HepG2 (cell line): ENCODE data around the gene ADCY10. TPM values are rescaled to one million over a fixed set of nuclear protein-coding genes. Genes with fewer than 3 reads are reported as not detected.

ENCODE experiments used
- ATAC-seq: fragments of 200-7000 bp; cut with Tn5 transposase; 3 replicates; pipeline ENCODE4 v1.9.1; 2020; ENCODE audit warnings: mild to moderate bottlenecking, moderate library complexity
- BruUV-seq: library from RNA; stranded (reverse); fragments of 400-500 nt; replicated peaks from 2 replicates; lab custom pipeline; 2021; lab: Mats Ljungman, UMichigan
- CTCF ChIA-PET: fragments of 300-600 bp; formaldehyde crosslinking; extraction: SDS; loops from one replicate; lab custom pipeline; 2021; ENCODE audit warnings: low total read pairs, inconsistent platforms, low intra/inter-chr PET ratio; lab: Yijun Ruan, JAX
- POLR2A ChIA-PET: fragments of 350-600 bp; sonication (Branson Sonifier 250); formaldehyde crosslinking; loops from one replicate; lab custom pipeline; 2020; ENCODE audit warnings: antibody characterized with exemption, inconsistent platforms; lab: Yijun Ruan, JAX
- DNase-seq: peaks from one replicate; pipeline ENCODE4 v3.0.0-alpha.2; 2015; ENCODE audit warnings: low spot score
- FAIRE-seq: peaks from 3 replicates; lab custom pipeline; 2011; peaks lifted over from hg19 to GRCh38; lab: Jason Lieb, UNC
- H2AFZ ChIP-seq: one replicate; pipeline ENCODE4 v1.6.1; 2011; ENCODE audit warnings: low read length, inconsistent platforms
- H3K27ac ChIP-seq: fragments of 300-600 bp; 3 replicates; pipeline ENCODE4 v1.8.0; 2011; ENCODE audit warnings: mixed run types, mild to moderate bottlenecking, mixed read lengths, low read length, inconsistent platforms; ENCODE audit not compliant: insufficient read depth; ENCODE audit errors: extremely low read length
- H3K27me3 ChIP-seq, 2 experiments: fragments of 200-600 bp in 1 of 2; 2 replicates in 1 of 2; 3 replicates in 1 of 2; pipeline versions ENCODE4 v1.6.0 to v1.8.0; 2011; ENCODE audit warnings: low read length in 2 of 2, mild to moderate bottlenecking in 2 of 2, moderate library complexity in 2 of 2, inconsistent platforms in 1 of 2; ENCODE audit not compliant: insufficient read depth in 2 of 2, control insufficient read depth in 1 of 2
- H3K36me3 ChIP-seq, 2 experiments: fragments of 200-600 bp in 1 of 2; replicated peaks in 1 of 2; 2 replicates in 1 of 2; 3 replicates in 1 of 2; pipeline versions ENCODE4 v1.5.1 to v1.8.0; 2011; ENCODE audit warnings: low read length in 2 of 2, inconsistent platforms in 1 of 2; ENCODE audit not compliant: insufficient read depth in 2 of 2, control insufficient read depth in 1 of 2
- H3K4me1 ChIP-seq: 2 replicates; pipeline ENCODE4 v1.5.1; 2012; ENCODE audit warnings: low read length, inconsistent platforms; ENCODE audit not compliant: insufficient read depth
- H3K4me2 ChIP-seq: 2 replicates; pipeline ENCODE4 v1.6.0; 2011; ENCODE audit warnings: low read depth, low read length, inconsistent platforms
- H3K4me3 ChIP-seq, 3 experiments: fragments of 200-600 bp in 1 of 3; sonication (generic), shearing (Covaris generic) in 1 of 3; replicated peaks in 1 of 3; 2 replicates each; pipeline ENCODE4 v1.5.1; 2011 to 2016; ENCODE audit warnings: low read length in 3 of 3, inconsistent platforms in 2 of 3, low read depth in 2 of 3, mild to moderate bottlenecking in 2 of 3, control low read depth in 1 of 3, mixed read lengths in 1 of 3; ENCODE audit not compliant: insufficient read depth in 1 of 3
- H3K79me2 ChIP-seq: one replicate; pipeline ENCODE4 v1.6.1; 2011; ENCODE audit warnings: low read length, inconsistent platforms; ENCODE audit not compliant: insufficient read depth
- H3K9ac ChIP-seq: 2 replicates; pipeline ENCODE4 v1.6.0; 2011; ENCODE audit warnings: mild to moderate bottlenecking, low read depth, low read length, inconsistent platforms; ENCODE audit not compliant: insufficient read depth
- H3K9me3 ChIP-seq: 2 replicates; pipeline ENCODE4 v1.5.1; 2012; ENCODE audit warnings: mild to moderate bottlenecking, low read length
- H4K20me1 ChIP-seq: 2 replicates; pipeline ENCODE4 v1.6.0; 2011; ENCODE audit warnings: inconsistent platforms, mild to moderate bottlenecking, low read length, moderate library complexity; ENCODE audit not compliant: insufficient read depth
- BHLHE40 ChIP-seq: IDR thresholded peaks from 2 replicates; pipeline ENCODE4 v1.6.1; 2011; ENCODE audit warnings: low read length, improper control_type of control experiment
- CENPT ChIP-seq: sonication (generic); formaldehyde crosslinking; IDR thresholded peaks from 2 replicates; pipeline ENCODE4 v1.8.0; 2022; ENCODE audit warnings: low read depth, mild to moderate bottlenecking, moderate library complexity, missing genetic modification reagents
- EP300 ChIP-seq, 3 experiments: sonication (generic) in 1 of 3; formaldehyde crosslinking in 1 of 3; IDR thresholded peaks; 2 replicates each; pipeline versions ENCODE4 v1.5.1 to v1.6.1; 2011 to 2020; ENCODE audit warnings: low read depth in 2 of 3, low read length in 2 of 3, borderline replicate concordance in 1 of 3, improper control_type of control experiment in 1 of 3, mild to moderate bottlenecking in 1 of 3, missing genetic modification reagents in 1 of 3, moderate library complexity in 1 of 3
- FOXC1 ChIP-seq: sonication (generic); formaldehyde crosslinking; IDR thresholded peaks from 2 replicates; pipeline ENCODE4 v1.8.0; 2022; ENCODE audit warnings: mild to moderate bottlenecking, missing genetic modification reagents, borderline replicate concordance
- GTF2F1 ChIP-seq: fragments of 150-350 bp; IDR thresholded peaks from 2 replicates; pipeline ENCODE4 v1.6.1; 2014; ENCODE audit warnings: low read length
- RFX5 ChIP-seq: IDR thresholded peaks from 2 replicates; pipeline ENCODE4 v1.6.1; 2011; ENCODE audit warnings: low read depth, low read length, improper control_type of control experiment
- ZBTB26 ChIP-seq: IDR thresholded peaks from 2 replicates; pipeline ENCODE4 v1.6.1; 2016; ENCODE audit warnings: missing compliant biosample characterization, missing genetic modification reagents, borderline replicate concordance
- ZFAT ChIP-seq: sonication (generic); formaldehyde crosslinking; conservative IDR thresholded peaks from 2 replicates; pipeline ENCODE4 v1.8.1; 2023; ENCODE audit warnings: missing genetic modification reagents, inconsistent platforms
- ZNF121 ChIP-seq: sonication (generic); formaldehyde crosslinking; IDR thresholded peaks from 2 replicates; pipeline ENCODE4 v1.5.0; 2020; ENCODE audit warnings: mild to moderate bottlenecking, missing genetic modification reagents
- ZNF3 ChIP-seq: IDR thresholded peaks from 2 replicates; pipeline ENCODE4 v1.7.0; 2017; ENCODE audit warnings: inconsistent platforms
- ZNF572 ChIP-seq: sonication (generic); formaldehyde crosslinking; IDR thresholded peaks from 2 replicates; pipeline ENCODE4 v1.5.1; 2020; ENCODE audit warnings: mild to moderate bottlenecking, missing genetic modification reagents
- ZNF605 ChIP-seq: sonication (generic); formaldehyde crosslinking; IDR thresholded peaks from 2 replicates; pipeline ENCODE4 v1.8.0; 2022; ENCODE audit warnings: mild to moderate bottlenecking, missing genetic modification reagents
- ZSCAN21 ChIP-seq: sonication (generic); formaldehyde crosslinking; IDR thresholded peaks from 2 replicates; pipeline ENCODE4 v1.8.0; 2022; ENCODE audit warnings: mild to moderate bottlenecking, missing genetic modification reagents, moderate library complexity, borderline replicate concordance
- WGBS: methylation state at CpG from one replicate; pipeline ENCODE4 v1.1.6; 2017; ENCODE audit warnings: low lambda C conversion rate; 5-methylcytosine and 5-hydroxymethylcytosine counted together
- in situ Hi-C: cut with HindIII; loops from 2 replicates; pipeline ENCODE4 v1.10.0; 2017; ENCODE audit warnings: low pct_unique_long_range_greater_than_20kb; ENCODE audit not compliant: extremely low pct_ligation_motif_present
- intact Hi-C: fragments of 100-400 bp; cut with micrococcal nuclease; formaldehyde crosslinking; loops from one replicate; pipeline ENCODE4 v1.10.0; 2022; ENCODE audit not compliant: unreplicated experiment
- polyA plus RNA-seq, 8 experiments: library from polyadenylated mRNA; depleted of rRNA in 3 of 8; stranded (reverse) in 7 of 8; unstranded in 1 of 8; fragments of >200 nt; fragmentation: Illumina TruSeq in 4 of 8; extraction: Trizol in 4 of 8; gene quantifications; 2 replicates each; pipeline versions ENCODE4 v1.2.1 to v1.2.3, GENCODE V29; 2011 to 2016; ENCODE audit warnings: low read depth in 4 of 8, missing spikeins in 1 of 8, mixed read lengths in 1 of 8; ENCODE audit not compliant: insufficient read depth in 1 of 8
- total RNA-seq, 5 experiments: library from RNA; depleted of rRNA; stranded (reverse); fragments of >200 nt; fragmentation: Illumina TruSeq; extraction: Trizol; gene quantifications; 2 replicates each; pipeline ENCODE4 v1.2.3, GENCODE V29; 2016; ENCODE audit warnings: low read depth in 1 of 5
- TF ChIP-seq, protein P1 (sequence below): sonication (generic); formaldehyde crosslinking; conservative IDR thresholded peaks from 2 replicates; pipeline ENCODE4 v1.4.0; 2020; ENCODE audit warnings: missing genetic modification reagents

The ADCY10 gene
- total and polyA plus RNA-seq, 2 of the 13 experiments (the other 11 are each of a cell fraction or from before 2014, with no cell fraction given): 0.02 to 0.03 TPM

GRCh38 chr1:167900907-167901306 lies 13.0 kb downstream of the ADCY10 start:
- BruUV-seq: no TSS peak
- intact Hi-C loops: no loop called here
- H2AFZ ChIP-seq: no peak overlapping the region
- no peak for TF ChIP-seq CENPT (CRISPR knock-in tag)
- no peak for TF ChIP-seq FOXC1 (CRISPR knock-in tag)
- no peak for TF ChIP-seq BHLHE40
- TF ChIP-seq RFX5: no peak
- no peak for TF ChIP-seq ZNF121 (CRISPR knock-in tag)
- no peak for TF ChIP-seq ZNF605
- TF ChIP-seq ZNF572 (CRISPR knock-in tag): no peak
- TF ChIP-seq, all 625 proteins: peak for 0
- Histone ChIP-seq H3K9me3 (no peaks in the 10 kb centered on the region), H3K4me2 (no peak overlapping the region), H4K20me1 (no peaks in the 10 kb centered on the region), H3K79me2 (no peaks in the 10 kb centered on the region), H3K4me1 (peaks cover 19% of the 10 kb centered on the region), H3K36me3 (no peaks in the 10 kb centered on the region), H3K27ac (no peak overlapping the region), H3K27me3 (no peaks in the 10 kb centered on the region; a peak in 1 of 5 replicates), H3K4me3 (no peak overlapping the region), H3K9ac (no peak overlapping the region)
- FAIRE-seq (no peak), ATAC-seq (no peak), DNase-seq (no peak)
- WGBS: 58% methylated on average over 4 of the region's 4 CpGs
- ChIA-PET CTCF (no interaction called here), POLR2A (no interaction called here)
- in situ Hi-C loops: no loop called here

DNA sequence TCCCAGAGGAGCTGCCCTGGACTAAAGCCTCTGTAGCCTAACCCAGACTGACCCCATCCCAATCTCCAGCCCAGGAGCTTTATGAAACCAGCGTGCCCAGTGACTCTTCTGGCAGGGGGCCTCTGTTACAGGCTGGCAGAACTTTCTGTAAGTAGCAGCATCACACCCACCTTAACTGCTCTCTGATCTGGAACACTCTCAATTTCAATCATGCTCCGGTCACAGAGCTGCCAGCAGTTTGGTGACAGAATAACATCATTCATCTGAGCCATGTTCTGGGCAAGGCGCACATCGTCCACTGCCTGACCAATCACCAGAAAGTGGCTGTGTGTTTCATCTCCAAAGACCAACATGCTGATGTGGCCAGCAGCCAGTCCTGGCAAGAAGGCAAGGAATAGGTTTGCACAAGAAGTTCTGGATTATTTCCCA lies 14.7 kb downstream of the ADCY10 start:
- H3K4me2 ChIP-seq: no peak overlapping the region
- POLR2A ChIA-PET: no interaction called here
- H3K4me3 ChIP-seq: no peak overlapping the region
- no peaks in the 10 kb centered on the region for H3K36me3 ChIP-seq
- no peaks in the 10 kb centered on the region for H3K79me2 ChIP-seq
- CTCF ChIA-PET: no interaction called here
- FAIRE-seq (no peak), DNase-seq (no peak), ATAC-seq (no peak)
- H3K9ac ChIP-seq: no peak overlapping the region
- BruUV-seq: no TSS peak
- H3K9me3 ChIP-seq: no peaks in the 10 kb centered on the region
- intact Hi-C loops (no loop called here), in situ Hi-C loops (no loop called here)
- no peak overlapping the region for H3K27ac ChIP-seq
- H2AFZ ChIP-seq: no peak overlapping the region
- 66% methylated on average over 4 of the region's 4 CpGs for WGBS
- H3K27me3 ChIP-seq: no peaks in the 10 kb centered on the region; a peak in 1 of 5 replicates
- peaks cover 4% of the 10 kb centered on the region for H3K4me1 ChIP-seq
- no peaks in the 10 kb centered on the region for H4K20me1 ChIP-seq
- no peak for TF ChIP-seq ZSCAN21 (CRISPR knock-in tag)
- no peak for TF ChIP-seq ZFAT (CRISPR knock-in tag)
- TF ChIP-seq, protein P1, sequence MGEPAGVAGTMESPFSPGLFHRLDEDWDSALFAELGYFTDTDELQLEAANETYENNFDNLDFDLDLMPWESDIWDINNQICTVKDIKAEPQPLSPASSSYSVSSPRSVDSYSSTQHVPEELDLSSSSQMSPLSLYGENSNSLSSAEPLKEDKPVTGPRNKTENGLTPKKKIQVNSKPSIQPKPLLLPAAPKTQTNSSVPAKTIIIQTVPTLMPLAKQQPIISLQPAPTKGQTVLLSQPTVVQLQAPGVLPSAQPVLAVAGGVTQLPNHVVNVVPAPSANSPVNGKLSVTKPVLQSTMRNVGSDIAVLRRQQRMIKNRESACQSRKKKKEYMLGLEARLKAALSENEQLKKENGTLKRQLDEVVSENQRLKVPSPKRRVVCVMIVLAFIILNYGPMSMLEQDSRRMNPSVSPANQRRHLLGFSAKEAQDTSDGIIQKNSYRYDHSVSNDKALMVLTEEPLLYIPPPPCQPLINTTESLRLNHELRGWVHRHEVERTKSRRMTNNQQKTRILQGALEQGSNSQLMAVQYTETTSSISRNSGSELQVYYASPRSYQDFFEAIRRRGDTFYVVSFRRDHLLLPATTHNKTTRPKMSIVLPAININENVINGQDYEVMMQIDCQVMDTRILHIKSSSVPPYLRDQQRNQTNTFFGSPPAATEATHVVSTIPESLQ: no peak
- TF ChIP-seq GTF2F1: no peak
- no peak for TF ChIP-seq EP300 (IDR thresholded peaks at IDR 0.05; ENCODE audit: low read depth in 2 of 2, low read length in 2 of 2)
- TF ChIP-seq EP300 (CRISPR knock-in tag; IDR thresholded peaks at IDR 0.05; ENCODE audit: borderline replicate concordance): no peak
- TF ChIP-seq ZNF3 (CRISPR knock-in tag): no peak
- TF ChIP-seq ZBTB26: no peak
